Type B pancreatic cell (in vitro differentiated cells): Measurements from ENCODE around the gene HS3ST3A1. TPM values are rescaled to one million over a fixed set of nuclear protein-coding genes. Genes with fewer than 3 reads are reported as not detected.

Source experiments
- DNase-seq: peaks from one replicate; pipeline ENCODE4 v3.0.0; 2021; ENCODE audit warnings: mixed read lengths; ENCODE audit not compliant: unreplicated experiment; ENCODE audit errors: extremely low spot score
- H3K27ac Mint-ChIP-seq: 2 replicates; pipeline ENCODE4 v1.8.0; 2021; ENCODE audit warnings: mild to moderate bottlenecking, mixed read lengths
- H3K27me3 Mint-ChIP-seq: 2 replicates; pipeline ENCODE4 v1.8.0; 2021; ENCODE audit warnings: mixed read lengths
- H3K36me3 Mint-ChIP-seq: 2 replicates; pipeline ENCODE4 v1.8.0; 2021; ENCODE audit warnings: mixed read lengths
- H3K4me1 Mint-ChIP-seq: one replicate; pipeline ENCODE4 v1.8.0; 2021; ENCODE audit warnings: mixed read lengths; ENCODE audit not compliant: unreplicated experiment
- H3K4me3 Mint-ChIP-seq: 2 replicates; pipeline ENCODE4 v1.8.0; 2021; ENCODE audit warnings: mild to moderate bottlenecking, mixed read lengths
- H3K9me3 Mint-ChIP-seq: 2 replicates; pipeline ENCODE4 v1.8.0; 2021; ENCODE audit warnings: mixed read lengths
- total RNA-seq: library from RNA; stranded (reverse); gene quantifications from 2 replicates; pipeline ENCODE4 v1.2.1, GENCODE V29; 2021; ENCODE audit warnings: low replicate concordance
- TF ChIP-seq, protein P1 (sequence below): fragments of 200-600 bp; sonication (generic); conservative IDR thresholded peaks from 2 replicates; pipeline ENCODE4 v1.5.0; 2021; ENCODE audit warnings: antibody characterized with exemption, mild to moderate bottlenecking

HS3ST3A1 gene
- total RNA-seq, 1 donor from 2014 or later = 7.6 TPM

DNA sequence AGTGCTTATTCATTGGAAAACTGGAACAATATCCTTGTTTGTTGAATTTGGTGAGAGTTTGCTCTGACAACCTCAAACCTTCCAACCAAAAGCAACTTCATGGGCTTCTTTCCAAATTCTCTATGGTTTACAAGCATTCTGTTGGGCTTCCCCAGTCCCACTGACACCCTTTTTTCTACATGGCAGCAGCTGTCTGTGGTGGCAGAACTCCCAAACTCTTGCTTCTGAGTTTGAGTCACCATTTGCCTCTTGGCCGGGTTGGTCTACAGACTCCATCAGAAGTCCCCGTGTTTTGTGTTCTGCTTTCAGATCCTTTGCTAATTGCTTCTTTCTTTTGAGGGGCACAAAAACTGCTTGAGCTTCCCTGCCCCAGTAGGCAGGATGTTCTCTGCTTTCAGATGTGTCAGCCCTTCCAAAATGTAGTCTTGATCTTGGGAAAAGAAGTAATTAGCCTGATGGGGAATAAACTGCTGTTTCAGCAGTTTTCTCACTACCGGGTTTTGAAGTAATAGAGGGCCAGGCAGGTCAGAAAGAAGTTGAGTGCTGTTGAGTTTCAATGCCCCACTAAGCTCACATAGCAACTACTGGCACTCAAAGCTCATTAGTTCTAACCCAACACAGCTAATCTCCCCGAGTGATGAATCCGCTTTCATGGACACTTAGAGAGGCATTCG, 80.7 kb downstream of the HS3ST3A1 start:
- H3K4me1 Mint-ChIP-seq = peaks cover 18% of the 10 kb centered on the region
- no peak for DNase-seq
- no peaks in the 10 kb centered on the region for H3K36me3 Mint-ChIP-seq
- no peak overlapping the region for H3K4me3 Mint-ChIP-seq
- no peaks in the 10 kb centered on the region for H3K9me3 Mint-ChIP-seq
- no peaks in the 10 kb centered on the region for H3K27me3 Mint-ChIP-seq
- TF ChIP-seq, protein P1, sequence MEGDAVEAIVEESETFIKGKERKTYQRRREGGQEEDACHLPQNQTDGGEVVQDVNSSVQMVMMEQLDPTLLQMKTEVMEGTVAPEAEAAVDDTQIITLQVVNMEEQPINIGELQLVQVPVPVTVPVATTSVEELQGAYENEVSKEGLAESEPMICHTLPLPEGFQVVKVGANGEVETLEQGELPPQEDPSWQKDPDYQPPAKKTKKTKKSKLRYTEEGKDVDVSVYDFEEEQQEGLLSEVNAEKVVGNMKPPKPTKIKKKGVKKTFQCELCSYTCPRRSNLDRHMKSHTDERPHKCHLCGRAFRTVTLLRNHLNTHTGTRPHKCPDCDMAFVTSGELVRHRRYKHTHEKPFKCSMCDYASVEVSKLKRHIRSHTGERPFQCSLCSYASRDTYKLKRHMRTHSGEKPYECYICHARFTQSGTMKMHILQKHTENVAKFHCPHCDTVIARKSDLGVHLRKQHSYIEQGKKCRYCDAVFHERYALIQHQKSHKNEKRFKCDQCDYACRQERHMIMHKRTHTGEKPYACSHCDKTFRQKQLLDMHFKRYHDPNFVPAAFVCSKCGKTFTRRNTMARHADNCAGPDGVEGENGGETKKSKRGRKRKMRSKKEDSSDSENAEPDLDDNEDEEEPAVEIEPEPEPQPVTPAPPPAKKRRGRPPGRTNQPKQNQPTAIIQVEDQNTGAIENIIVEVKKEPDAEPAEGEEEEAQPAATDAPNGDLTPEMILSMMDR = no peak
- no peak overlapping the region for H3K27ac Mint-ChIP-seq

DNA sequence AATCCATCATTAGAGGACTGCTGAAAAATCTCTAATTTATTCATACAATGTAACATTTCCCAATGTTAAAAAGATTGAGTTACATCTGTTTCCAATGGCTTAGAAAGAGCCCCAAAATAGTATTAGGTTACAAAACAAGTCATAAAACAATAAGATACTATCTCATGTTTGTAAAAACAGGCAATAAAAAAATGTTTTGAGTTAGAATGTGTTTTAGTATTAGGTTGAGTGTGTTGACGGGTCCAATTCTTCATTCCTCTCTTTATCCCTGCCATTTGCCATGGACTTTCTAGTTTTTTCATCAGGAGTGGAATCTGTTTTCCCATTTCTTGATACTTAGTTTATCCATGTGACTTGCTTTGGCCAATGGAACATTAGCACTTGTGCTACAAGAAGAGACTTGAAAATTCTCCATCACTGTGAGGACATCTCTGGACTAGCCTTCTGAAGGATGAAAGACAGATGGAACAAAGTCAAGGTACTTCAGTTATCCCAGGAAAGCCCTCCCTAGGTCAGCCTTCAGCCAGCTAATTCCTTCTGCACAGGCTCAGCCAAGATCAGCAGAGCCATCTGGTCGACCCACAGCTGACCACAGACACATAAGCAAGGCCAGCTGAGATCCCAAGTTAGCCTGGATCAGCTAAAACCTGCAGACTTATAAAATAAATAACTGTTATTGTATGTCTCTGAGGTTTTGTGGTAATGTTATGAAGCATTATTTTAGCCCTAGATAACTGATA, 83.3 kb downstream of the HS3ST3A1 start:
- Mint-ChIP-seq H3K4me3 (no peak overlapping the region), H3K27ac (no peak overlapping the region), H3K27me3 (no peaks in the 10 kb centered on the region), H3K9me3 (no peaks in the 10 kb centered on the region), H3K4me1 (peaks cover 14% of the 10 kb centered on the region), H3K36me3 (no peaks in the 10 kb centered on the region)
- no peak for DNase-seq
- TF ChIP-seq, protein P1 = no peak

DNA sequence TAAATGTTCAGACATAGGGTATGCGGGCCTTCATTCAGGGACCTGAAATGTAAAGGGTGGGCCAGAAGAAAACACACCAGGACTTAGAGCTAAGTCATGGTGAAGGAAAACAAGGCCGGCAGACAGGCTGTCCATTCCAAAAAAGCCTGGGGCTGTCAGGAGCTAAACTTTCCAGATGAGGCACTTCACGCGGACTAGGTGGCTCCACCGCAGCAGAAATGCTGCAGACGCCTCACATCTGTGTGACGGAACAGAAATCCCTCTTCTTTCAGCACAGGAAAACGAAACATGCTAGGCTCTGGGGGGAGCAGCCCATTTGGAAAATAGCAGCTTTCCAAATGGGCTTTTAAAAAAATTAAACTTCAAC, 88.7 kb downstream of the HS3ST3A1 start:
- TF ChIP-seq, protein P1 = no peak
- Mint-ChIP-seq H3K9me3 (no peaks in the 10 kb centered on the region), H3K36me3 (no peaks in the 10 kb centered on the region), H3K4me1 (peaks cover 36% of the 10 kb centered on the region), H3K27me3 (peaks cover 12% of the 10 kb centered on the region), H3K27ac (no peak overlapping the region), H3K4me3 (no peak overlapping the region)
- DNase-seq = no peak

DNA sequence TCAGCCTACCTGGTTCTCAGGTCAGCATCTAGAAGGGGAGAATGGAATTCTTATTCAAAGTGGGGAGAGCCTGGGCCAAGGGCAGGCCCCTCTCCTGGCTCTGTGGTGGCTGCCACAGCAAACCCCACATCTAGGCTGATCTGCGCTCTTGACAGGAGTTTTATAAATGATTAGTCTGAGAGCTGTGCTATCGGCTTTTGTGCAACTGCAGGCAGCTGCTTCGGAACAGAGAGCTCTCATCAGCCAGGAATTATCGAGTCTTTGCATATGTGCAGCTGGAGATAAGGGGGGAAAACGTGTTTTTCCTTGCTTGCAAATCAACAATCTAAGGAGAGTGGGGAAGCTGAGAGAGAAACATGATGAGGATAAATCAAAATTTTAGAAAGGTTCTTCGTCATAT, 91.7 kb downstream of the HS3ST3A1 start:
- H3K9me3 Mint-ChIP-seq = no peaks in the 10 kb centered on the region
- no peak for DNase-seq
- no peak overlapping the region for H3K27ac Mint-ChIP-seq
- peaks cover 18% of the 10 kb centered on the region for H3K27me3 Mint-ChIP-seq
- TF ChIP-seq, protein P1 = no peak
- H3K4me3 Mint-ChIP-seq = peak overlapping the region; percentile 16
- H3K36me3 Mint-ChIP-seq = peaks cover 4% of the 10 kb centered on the region
- peaks cover 40% of the 10 kb centered on the region for H3K4me1 Mint-ChIP-seq

DNA sequence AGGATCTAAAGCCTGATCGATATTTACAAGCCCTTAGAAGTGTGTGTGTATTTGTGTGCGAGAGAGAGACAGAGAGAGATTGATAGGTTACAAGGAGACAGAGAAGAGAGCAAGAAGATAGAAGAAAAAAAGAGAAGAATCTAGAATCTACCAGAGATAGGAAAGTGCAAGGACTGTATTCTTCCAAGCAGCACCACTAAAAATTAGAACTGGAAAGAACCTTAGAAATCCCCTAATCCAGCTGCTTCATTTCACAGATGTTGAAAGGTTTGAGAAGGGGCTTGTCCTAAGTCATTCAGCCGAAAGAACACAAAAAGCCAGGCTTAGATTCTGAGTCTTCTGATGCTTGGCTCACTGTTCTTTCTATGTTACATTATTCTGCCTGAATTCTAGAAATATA, 92.2 kb downstream of the HS3ST3A1 start:
- Mint-ChIP-seq H3K36me3 (peaks cover 4% of the 10 kb centered on the region), H3K4me3 (peak overlapping the region; percentile 16), H3K9me3 (no peaks in the 10 kb centered on the region), H3K27ac (no peak overlapping the region), H3K27me3 (peaks cover 18% of the 10 kb centered on the region), H3K4me1 (peaks cover 42% of the 10 kb centered on the region)
- TF ChIP-seq, protein P1 = no peak
- no peak for DNase-seq
